ENCODE measurements around the gene SLC36A1. TPM values are rescaled to one million over a fixed set of nuclear protein-coding genes. Genes with fewer than 3 reads are reported as not detected.
A peak's percentile ranks its signal among the peaks of the same experiment; 100 is the strongest.

Gene SLC36A1
- total RNA-seq, 2 donors from 2014 or later = 15.4 to 33.3 TPM

- peak; percentile 74 for DNase-seq
- peak overlapping the region; percentile 65 for H3K4me3 ChIP-seq (ENCODE audit: low read length)
- Mint-ChIP-seq H3K4me1 (peaks cover 43% of the 10 kb centered on the region), H3K9me3 (peaks cover 33% of the 10 kb centered on the region), H3K27me3 (ENCODE audit: insufficient read depth) (no peaks in the 10 kb centered on the region), H3K36me3 (ENCODE audit: low read depth) (no peaks in the 10 kb centered on the region), H3K27ac (peak overlapping the region; percentile 78), H3K4me3 (peak overlapping the region; percentile 27)
- H3K9me3 ChIP-seq (ENCODE audit: control insufficient read depth, low read length) = peaks cover 42% of the 10 kb centered on the region
- H3K36me3 ChIP-seq (ENCODE audit: control insufficient read depth, insufficient read depth, low read length) = no peaks in the 10 kb centered on the region
- H3K27ac ChIP-seq (ENCODE audit: low read depth, low read length) = no peak overlapping the region
- peak; percentile 86 for TF ChIP-seq CTCF (conservative IDR thresholded peaks at IDR 0.05)
- no peak overlapping the region for H3K9ac ChIP-seq (ENCODE audit: extremely low read depth, low read length, poor library complexity, severe bottlenecking)
- WGBS, 2 experiments (ENCODE audit: insufficient coverage in 1 of 2, insufficient read length in 1 of 2) = 72 to 80% methylated on average over 4 to 6 of the region's 8 CpGs
- peaks cover 11% of the 10 kb centered on the region for H3K4me1 ChIP-seq (ENCODE audit: control insufficient read depth, insufficient read depth, low read length)
- H3K27me3 ChIP-seq (ENCODE audit: control insufficient read depth, insufficient read depth, low read length, poor library complexity, severe bottlenecking) = no peaks in the 10 kb centered on the region
Observed at GRCh38 chr5:151406322-151406947, 41.0 kb upstream of the SLC36A1 start.

- Histone ChIP-seq H3K4me3 (ENCODE audit: low read length) (no peak overlapping the region), H3K27ac (ENCODE audit: low read depth, low read length) (no peak overlapping the region), H3K36me3 (ENCODE audit: control insufficient read depth, insufficient read depth, low read length) (no peaks in the 10 kb centered on the region), H3K9me3 (ENCODE audit: control insufficient read depth, low read length) (peaks cover 19% of the 10 kb centered on the region), H3K9ac (ENCODE audit: extremely low read depth, low read length, poor library complexity, severe bottlenecking) (no peak overlapping the region), H3K27me3 (ENCODE audit: control insufficient read depth, insufficient read depth, low read length, poor library complexity, severe bottlenecking) (no peaks in the 10 kb centered on the region), H3K4me1 (ENCODE audit: control insufficient read depth, insufficient read depth, low read length) (peaks cover 11% of the 10 kb centered on the region)
- no peak for DNase-seq
- H3K4me1 Mint-ChIP-seq = peaks cover 41% of the 10 kb centered on the region
- H3K36me3 Mint-ChIP-seq (ENCODE audit: low read depth) = no peaks in the 10 kb centered on the region
- H3K27ac Mint-ChIP-seq = no peak overlapping the region
- TF ChIP-seq CTCF (conservative IDR thresholded peaks at IDR 0.05) = no peak
- H3K27me3 Mint-ChIP-seq (ENCODE audit: insufficient read depth) = no peaks in the 10 kb centered on the region
- H3K9me3 Mint-ChIP-seq = peaks cover 16% of the 10 kb centered on the region
- WGBS, 2 experiments (ENCODE audit: insufficient coverage in 1 of 2, insufficient read length in 1 of 2) = 80 to 84% methylated on average over 2 to 3 of the region's 4 CpGs
- H3K4me3 Mint-ChIP-seq = no peak overlapping the region
Observed at GRCh38 chr5:151408591-151409230, 38.7 kb upstream of the SLC36A1 start.

- H3K27ac ChIP-seq (ENCODE audit: low read depth, low read length) = no peak overlapping the region
- H3K36me3 Mint-ChIP-seq (ENCODE audit: low read depth) = peaks cover 23% of the 10 kb centered on the region
- H3K9me3 Mint-ChIP-seq = peaks cover 29% of the 10 kb centered on the region
- H3K4me3 Mint-ChIP-seq = no peak overlapping the region
- H3K4me1 Mint-ChIP-seq = peaks cover 4% of the 10 kb centered on the region
- H3K4me3 ChIP-seq (ENCODE audit: low read length) = no peak overlapping the region
- H3K9me3 ChIP-seq (ENCODE audit: control insufficient read depth, low read length) = peaks cover 29% of the 10 kb centered on the region
- H3K27ac Mint-ChIP-seq = no peak overlapping the region
- DNase-seq = no peak
- H3K27me3 Mint-ChIP-seq (ENCODE audit: insufficient read depth) = no peaks in the 10 kb centered on the region
- 96 to 100% methylated on average over 1 of the region's 3 CpGs for WGBS, 2 experiments (ENCODE audit: insufficient coverage in 1 of 2, insufficient read length in 1 of 2)
- no peak for TF ChIP-seq CTCF (conservative IDR thresholded peaks at IDR 0.05)
- H3K36me3 ChIP-seq (ENCODE audit: control insufficient read depth, insufficient read depth, low read length) = no peaks in the 10 kb centered on the region
- no peaks in the 10 kb centered on the region for H3K27me3 ChIP-seq (ENCODE audit: control insufficient read depth, insufficient read depth, low read length, poor library complexity, severe bottlenecking)
- no peak overlapping the region for H3K9ac ChIP-seq (ENCODE audit: extremely low read depth, low read length, poor library complexity, severe bottlenecking)
- H3K4me1 ChIP-seq (ENCODE audit: control insufficient read depth, insufficient read depth, low read length) = no peaks in the 10 kb centered on the region
Observed at GRCh38 chr5:151413800-151414199, 33.6 kb upstream of the SLC36A1 start.
